Cerebellar nuclear complex (tissue), 1 donor: ENCODE data around the gene KPNA6.
"Not testable (repeated sequence)": the region's sequence is repeated elsewhere in the genome, so short reads cannot be mapped to it uniquely, and the experiment has no call there.

Source experiments
- DNase-seq, 2 experiments: peaks; one replicate each; lab custom pipeline; 2025; lab: John Stamatoyannopoulos, UW

KPNA6 gene

DNA sequence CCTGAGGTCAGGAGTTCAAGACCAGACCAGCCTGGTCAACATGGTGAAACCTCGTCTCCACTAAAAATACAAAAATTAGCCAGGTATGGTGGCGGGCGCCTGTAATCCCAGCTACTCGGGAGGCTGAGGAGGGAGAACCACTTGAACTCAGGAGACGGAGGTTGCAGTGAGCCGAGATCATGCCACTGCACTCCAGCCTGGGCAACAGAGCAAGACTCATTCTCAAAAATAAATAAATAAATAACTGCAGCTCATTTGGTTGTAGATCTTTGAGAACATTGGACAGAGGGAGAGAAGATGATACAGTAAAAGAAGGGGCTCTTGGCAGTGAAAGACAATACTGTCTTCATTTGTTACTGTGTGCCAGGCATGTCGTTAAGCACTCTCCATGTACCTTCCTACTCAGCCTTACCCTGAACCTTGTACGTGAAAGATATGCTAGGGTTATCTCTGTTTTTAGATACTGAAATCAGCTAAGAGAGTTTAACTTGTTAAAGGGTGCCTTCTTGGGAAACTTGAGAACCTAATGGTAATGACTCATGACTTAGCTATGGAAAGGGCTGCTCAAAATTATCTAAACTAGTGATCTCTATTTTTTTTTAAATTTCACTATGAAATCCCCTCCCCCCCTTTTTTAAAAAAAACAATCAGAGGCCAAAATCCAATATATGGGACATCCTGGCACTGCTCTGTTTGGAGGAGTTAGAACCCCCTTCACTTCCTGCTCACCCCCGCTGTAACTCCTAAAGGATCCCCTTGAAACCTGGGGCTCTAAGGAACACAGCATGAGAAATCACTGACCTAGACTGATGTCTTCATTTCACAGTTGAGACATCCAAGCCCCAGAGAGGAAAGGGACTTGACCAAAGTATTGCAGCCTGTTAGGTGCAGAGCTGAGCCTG lies 6.8 kb upstream of the KPNA6 start:
- DNase-seq: no peak

DNA sequence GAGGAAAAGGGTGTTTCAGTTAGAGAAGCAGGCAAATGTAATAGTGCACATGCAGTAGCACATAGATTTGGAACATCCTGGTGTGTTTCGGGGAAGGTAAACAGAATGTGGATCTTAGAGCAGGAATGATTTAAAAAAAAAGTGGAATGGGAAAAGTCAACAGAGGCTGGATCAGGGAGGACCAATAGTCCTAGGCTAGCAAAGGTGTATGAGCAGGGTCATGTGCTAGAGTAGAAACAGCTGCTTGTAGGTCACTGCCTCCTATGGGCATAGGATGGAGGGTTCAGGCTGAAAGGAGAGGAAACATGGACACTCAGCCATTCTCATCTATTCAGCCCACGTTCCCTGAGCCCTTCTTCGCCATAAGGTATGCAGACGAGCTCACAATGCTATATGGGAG lies 3.7 kb upstream of the KPNA6 start:
- DNase-seq: no peak

DNA sequence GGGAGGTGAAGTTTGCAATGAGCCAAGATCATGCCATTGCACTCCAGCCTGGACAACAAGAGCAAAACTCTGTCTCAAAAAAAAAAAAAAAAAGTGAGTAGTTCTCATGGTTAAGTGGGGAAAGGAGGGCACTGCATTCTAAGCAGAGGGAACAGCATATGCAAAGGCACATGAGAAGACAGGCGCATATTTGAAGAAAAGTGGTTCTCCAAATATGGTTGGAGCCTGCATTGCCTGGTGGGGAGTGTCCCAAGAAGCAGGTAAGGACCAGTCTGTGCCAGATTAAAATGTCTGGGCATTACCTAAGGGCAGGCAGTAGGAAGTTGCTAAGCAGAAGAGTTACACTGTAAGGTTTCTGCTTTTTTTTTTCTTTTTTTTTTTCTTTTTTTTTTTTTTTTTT lies 2.5 kb upstream of the KPNA6 start:
- no peak for DNase-seq

DNA sequence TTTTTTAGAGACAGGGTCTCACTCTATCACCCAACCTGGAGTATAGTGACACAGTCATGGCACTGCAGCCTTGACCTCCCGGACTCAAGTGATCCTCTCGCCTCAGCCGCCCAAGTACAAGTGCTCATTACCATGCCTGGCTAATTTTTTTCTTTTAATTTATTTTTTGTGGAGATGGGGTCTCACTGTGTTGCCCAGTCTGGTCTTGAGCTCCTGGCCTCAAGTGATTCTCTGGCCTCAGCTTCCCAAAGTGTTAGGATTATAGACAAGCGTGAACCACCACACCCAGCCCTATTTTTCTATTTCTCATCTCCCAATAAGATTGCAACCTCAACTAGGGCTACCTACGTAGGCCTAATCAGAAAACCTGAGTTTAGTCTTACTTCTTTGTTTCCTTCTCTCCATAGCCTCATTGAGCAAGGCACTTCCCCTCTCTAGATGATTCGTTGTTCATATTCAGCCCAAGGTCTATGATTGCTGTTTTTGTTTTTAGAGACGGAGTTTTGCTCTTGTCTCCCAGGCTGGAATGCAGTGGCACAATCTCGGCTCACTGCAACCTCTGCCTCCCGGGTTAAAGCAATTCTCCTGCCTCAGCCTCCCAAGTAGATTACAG lies 1.1 kb upstream of the KPNA6 start:
- DNase-seq: no peak

DNA sequence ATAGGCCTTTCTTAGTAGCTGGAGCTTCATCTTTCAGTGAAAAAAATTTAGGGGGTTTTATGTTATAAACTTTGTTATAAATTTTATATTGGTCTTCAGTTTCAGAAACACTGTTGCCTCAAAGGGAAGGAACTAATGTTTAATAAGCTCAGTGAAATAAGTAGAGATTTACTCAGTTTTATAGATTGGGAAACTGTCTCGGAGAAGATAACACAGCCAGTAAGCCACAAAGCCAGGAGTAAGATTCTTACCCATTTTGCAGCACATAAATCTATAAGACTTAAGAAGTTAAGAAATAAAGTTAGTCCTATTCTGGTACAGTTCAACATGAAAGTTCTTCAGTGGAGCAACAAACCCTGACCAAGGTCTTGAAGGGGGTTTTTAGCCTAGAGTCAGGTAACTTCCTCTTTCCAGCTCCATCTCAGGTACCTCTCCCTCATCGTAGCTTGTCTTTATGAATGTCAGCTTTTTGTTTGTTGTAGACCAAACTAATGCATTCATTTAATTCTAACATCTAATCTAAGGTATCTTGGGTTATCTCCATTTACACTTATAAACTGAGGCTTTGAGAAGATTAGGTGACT lies 3.3 kb downstream of the KPNA6 start:
- no peak for DNase-seq

DNA sequence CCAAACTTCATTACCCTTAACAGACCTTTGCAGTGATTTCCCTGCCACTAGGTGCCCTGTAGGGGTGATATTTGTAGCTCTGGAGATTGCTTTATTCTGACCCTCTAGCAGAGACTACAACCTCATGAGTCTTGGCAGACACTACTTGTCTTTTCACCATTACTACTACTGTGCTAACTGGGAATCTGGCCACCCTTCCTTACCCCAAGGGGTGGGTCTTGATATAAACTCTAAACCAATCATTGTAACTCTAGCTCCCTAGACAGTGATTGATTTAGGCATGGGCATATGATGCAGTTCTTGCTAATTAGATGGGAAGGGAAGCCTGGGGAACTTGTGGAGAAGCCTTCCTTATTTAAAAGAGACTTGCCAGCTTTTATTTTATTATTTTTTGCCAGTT lies 3.9 kb downstream of the KPNA6 start:
- no peak for DNase-seq

DNA sequence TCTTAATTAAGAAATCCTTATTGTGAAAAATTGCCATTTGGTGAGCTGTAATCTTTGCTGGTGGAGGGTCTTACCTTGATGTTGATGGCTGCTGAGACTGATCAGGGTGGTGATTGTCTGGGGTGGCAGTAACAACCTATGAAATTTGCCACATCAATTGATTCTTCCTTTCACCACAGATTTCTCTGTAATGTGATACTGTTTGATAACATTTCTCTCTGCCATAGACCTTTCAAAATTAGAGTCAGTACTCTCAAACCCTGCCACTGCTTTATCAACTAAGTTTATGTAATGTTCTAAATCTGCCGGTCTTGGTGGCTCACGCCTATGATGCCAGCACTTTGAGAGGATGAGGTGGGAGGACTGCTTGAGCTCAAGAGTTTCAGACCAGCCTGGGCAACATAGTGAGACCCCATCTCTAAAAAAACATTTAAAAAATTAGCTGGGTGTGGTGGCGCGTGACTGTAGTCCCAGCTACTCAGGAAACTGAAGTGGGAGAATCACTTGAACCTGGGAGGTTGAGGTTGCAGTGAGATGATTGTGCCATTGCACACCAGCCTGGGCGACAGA lies 5.0 kb downstream of the KPNA6 start:
- DNase-seq: no peak

DNA sequence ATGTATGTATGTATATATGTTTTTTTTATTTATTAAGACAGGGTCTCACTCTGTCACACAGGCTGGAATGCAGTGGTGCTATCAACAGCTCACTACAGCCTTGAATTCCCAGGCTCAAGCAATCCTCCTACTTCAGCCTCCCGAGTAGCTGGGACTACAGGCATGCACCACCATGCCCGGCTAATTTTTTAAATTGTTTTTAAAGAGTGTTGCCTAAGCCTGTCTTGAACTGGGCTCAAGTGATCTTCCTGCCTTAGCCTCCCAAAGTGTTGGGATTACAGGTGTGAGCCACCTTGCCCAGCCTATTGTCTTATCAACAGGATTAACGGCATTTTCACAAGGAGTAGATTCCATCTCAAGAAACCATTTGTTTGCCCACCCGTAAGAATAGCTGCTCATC lies 5.6 kb downstream of the KPNA6 start:
- not testable (repeated sequence) for DNase-seq

DNA sequence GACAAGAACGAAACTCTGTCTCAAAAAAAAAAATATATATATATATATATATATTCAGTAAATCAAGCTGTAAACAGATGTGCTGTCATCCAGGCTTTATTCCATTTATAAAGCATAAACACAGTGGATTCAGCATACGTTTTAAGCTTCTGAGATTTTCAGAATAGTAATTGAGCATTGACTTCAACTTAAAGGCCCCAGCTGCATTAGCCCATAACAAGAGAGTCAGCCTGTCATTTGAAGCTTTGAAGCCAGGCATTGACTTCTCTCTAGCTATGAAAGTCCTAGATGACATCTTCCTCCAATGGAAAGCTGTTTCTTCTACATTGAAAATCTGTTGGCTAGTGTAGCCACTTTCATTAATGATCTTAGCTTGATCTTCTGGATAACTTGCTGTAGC lies 6.6 kb downstream of the KPNA6 start:
- DNase-seq: no peak

DNA sequence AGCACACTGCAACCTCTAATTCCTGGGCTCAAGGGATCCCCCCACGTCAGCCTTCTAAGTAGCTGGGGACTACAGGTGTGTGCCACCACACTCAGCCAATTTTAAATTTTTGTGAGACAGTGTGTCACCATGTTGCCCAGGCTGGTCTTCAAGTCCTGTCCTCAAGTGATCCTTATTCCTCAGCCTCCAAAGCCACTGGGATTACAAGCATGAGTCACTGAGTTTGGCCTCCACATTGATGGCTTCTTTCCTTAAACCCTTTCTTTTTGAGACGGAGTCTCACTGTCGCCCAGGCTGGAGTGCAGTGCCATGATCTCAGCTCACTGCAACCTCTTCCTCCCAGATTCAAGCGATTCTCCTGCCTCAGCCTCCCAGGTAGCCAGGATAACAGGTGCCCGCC lies 7.6 kb downstream of the KPNA6 start:
- no peak for DNase-seq

DNA sequence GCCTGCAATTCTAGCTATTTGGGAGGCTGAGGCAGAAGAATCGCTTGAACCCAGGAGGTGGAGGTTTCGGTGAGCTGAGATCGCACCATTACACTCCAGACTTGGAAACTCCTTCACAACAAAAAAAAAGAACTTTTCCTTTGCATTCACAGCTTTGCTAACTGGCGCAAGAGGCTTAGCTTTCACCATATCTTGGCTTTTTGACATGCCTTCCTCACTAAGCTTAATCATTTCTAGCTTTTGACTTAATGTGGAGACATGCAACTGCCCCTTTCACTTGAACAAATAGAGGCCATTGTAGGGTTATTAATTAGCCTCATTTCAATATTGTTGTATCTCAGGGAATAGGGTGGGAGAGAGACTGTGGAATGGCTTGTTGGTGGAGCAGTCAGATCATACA lies 8.7 kb downstream of the KPNA6 start:
- DNase-seq: no peak

DNA sequence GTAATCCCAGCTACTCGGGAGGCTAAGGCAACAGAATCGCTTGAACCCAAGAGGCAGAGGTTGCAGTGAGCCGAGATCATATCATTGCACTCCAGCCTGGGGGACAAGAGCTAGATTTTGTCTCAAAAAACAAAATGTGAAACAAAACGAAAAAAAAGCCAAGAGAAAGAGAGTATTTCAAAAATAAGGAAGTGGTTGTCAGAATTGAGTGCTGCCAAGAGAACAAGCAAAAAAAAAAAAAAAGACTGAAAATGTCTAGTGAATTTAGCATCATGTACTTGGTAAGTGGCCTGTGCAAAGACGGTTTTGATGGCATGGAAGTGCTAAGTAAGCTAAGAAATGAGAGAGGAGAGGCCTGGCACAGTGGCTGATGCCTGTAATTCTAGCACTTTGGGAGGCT lies 14.3 kb downstream of the KPNA6 start:
- DNase-seq: no peak

DNA sequence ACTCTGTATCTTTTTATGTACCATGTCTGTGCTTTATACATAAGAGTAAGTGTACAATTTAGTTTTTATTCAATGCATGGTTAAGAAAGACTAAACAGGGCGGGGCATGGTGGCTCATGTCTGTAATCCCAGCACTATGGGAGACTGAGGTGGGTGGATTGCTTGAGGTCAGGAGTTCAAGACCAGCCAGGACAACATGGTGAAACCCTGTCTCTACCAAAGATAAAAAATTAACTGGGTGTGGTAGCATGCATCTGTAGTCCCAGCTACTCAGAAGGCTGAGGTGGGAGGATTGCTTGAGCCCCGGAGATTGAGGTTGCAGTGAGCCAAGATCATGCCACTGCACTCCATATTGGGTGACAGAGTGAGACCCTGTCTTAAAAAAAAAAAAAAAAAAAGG lies 15.5 kb downstream of the KPNA6 start:
- not testable (repeated sequence) for DNase-seq

DNA sequence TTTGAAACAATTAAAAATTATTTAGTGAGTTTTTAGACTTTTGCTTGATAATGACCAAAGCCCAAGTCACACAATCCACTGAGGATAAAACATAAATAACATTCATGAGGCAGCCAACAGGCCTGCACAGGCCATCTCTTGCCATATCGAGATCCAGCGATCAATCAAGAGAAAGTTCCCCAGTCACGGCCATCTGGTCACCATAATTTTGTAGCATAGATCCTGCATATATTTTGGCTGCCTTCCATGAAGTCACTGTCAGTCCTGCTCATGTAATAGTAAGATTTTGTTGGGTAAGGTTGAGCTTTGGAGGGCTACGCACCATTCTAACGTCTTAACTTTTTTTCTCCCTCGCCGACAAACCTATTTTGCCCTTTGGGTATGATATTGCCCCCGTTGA lies 17.5 kb downstream of the KPNA6 start:
- no peak for DNase-seq

DNA sequence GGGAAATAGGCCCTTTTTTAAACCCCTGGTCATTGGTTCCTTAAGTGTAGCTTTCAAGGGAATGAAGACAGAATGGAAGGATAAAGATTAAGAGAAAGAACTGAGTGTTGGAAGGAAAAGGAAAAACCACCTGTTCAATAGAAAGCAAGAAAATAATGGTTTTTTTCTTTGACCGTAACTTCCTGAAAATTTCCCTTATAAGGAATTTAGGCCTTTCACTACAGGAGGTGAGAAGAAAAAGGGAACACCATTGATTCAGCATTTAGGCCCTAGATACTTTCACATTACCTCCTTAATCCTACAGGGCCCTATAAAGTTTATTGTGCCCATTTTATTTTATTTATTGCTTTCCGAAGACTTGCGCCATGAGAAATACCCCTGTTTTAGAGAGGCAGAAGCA lies 18.9 kb downstream of the KPNA6 start:
- DNase-seq: no peak

DNA sequence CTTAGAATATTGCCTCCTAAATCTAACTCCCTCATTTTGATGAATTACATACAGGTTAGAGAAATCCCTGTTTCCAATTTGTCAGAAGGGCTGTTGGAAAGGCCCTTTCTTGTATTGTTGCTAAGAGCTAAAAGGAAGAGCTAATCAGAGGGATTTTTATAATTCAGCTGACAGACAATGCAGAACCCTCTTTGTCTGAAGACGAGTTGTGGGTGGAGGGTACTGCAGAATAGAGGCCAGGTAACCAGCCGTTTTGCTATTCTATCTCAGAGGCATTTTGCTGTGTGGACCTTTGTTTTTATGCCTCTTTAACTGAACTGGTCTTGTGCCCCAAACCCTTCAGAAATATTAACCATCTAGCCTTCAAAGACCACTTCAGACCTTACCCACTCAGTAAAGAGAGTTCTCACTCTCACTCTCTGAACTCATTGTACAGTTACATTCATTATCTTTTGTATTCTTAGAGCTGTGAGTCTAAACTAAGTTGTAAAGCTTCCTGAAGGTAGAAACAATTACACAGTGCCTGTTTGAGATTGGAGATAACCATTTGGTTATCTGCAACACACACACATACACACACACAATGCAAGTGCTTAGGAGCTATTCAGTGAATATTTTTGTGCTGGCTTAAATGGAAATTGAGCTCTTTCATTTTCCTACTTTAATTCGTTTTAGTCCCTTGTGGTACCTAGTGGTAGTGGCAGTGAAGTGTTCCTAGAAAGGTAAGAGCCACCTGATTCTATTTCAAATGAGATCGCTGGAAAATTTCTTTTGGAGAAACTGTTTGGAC lies 19.7 kb downstream of the KPNA6 start:
- no peak for DNase-seq

DNA sequence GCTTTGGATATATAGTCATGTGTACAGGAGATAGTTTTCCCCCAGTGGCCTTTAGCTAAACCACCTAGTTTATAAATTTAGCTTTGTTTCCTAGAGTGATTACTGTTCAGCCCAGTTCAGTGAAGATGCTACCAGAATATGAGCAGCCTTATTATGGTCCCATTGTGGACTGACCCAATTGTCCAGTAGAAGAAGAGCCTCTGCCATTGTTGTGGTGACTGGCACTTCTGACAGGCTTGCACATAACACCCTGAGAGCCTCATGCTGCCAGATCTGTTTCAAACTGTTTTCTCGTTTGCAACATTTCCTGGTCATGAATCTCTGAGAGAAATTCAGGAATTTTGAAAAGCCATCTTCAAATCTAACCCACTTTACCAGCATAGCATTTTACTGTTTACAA lies 20.6 kb downstream of the KPNA6 start:
- no peak for DNase-seq

DNA sequence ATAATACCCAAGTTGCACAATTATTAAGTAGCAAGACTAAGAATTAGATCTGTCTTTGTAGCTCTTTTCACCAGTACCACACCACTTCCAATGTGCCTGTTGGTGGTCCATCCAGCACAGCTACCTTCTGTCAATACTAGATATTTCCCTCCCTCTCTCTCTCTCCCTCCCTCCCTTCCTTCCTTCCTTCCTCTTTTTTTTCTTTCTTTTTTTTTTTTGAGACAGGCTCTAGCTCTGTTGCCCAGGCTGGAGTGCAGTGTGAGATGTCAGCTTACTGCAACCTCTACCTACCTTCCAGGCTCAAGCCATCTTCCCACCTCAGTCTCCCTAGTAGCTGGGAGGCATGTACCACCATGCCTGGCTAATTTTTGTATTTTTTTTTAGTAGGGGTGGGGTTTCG lies 21.1 kb downstream of the KPNA6 start:
- no peak for DNase-seq

DNA sequence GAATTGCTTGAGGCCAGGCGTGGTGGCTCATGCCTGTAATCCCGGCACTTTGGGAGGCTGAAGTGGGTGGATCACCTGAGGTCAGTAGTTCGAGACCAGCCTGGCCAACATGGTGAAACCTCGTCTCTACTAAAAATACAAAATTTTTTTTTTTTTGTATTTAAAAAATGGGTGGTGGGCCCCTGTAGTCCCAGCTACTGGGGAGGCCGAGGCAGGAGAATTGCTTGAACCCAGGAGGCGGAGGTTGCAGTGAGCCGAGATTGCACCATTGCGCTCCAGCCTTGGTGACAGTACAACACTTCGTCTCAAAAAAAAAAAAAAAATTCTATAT lies 26.1 kb downstream of the KPNA6 start:
- not testable (repeated sequence) for DNase-seq

DNA sequence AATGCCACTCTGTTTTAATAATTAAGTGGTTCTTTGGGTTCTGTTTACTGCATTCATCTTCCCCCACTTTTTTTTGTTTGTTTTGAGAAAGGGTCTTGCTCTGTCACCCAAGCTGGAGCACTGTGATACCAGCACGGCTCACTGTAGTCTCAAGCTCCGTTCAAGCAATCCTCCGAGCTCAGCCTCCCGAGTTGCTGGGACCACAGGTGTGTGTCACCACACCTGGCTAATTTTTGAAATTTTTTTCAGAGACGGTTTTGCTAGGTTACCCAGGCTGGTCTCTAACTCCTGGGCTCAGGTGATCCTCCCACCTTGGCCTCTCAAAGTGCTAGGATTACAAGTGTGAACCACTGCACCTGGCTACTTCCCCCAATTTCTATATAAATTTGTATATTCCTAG lies 29.3 kb downstream of the KPNA6 start:
- no peak for DNase-seq

DNA sequence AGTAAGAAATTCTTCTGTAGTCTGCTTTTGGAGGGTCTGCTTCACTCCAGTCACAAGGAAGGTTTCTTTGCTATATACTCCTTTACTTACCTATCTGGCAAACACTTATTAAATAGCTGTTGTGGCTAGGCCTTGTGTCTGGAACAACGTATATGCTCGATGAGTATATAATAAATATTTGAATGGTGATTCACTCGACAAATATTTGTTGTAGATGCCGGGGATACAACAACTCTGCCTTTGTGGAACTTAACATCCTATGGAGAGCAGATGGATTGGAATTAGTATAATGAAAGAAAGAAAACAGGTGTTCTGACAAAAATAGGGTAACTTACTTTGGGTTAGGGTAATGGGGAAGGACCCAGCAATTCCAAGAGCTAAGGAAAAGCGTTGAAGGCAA lies 31.1 kb downstream of the KPNA6 start:
- no peak for DNase-seq
